Sigmoid colon (tissue), 3 donors: ENCODE results near the gene SLC22A6.

Experiments
- CTCF ChIP-seq, 4 experiments: fragments of 450-650 bp in 3 of 4; fragments of 200-600 bp in 1 of 4; IDR thresholded peaks; one replicate each; pipeline ENCODE4 v1.5.1; 2016 to 2019; ENCODE audit warnings: antibody characterized with exemption in 4 of 4, mild to moderate bottlenecking in 3 of 4, moderate library complexity in 2 of 4
- POLR2A ChIP-seq, 2 donors: fragments of 450-650 bp; IDR thresholded peaks; one replicate each; pipeline ENCODE4 v1.6.1; 2016; ENCODE audit warnings: antibody characterized with exemption in 2 of 2, mild to moderate bottlenecking in 2 of 2, moderate library complexity in 2 of 2

GRCh38 chr11:63017306-63017974, 32.7 kb upstream of the SLC22A6 start:
- no peak for TF ChIP-seq CTCF (IDR thresholded peaks at IDR 0.05)
- no peak for TF ChIP-seq POLR2A (IDR thresholded peaks at IDR 0.05)
